ENCODE results near the gene ANP32E.
"Not testable (repeated sequence)": the region's sequence is repeated elsewhere in the genome, so short reads cannot be mapped to it uniquely, and the experiment has no call there.

Gene ANP32E

DNA sequence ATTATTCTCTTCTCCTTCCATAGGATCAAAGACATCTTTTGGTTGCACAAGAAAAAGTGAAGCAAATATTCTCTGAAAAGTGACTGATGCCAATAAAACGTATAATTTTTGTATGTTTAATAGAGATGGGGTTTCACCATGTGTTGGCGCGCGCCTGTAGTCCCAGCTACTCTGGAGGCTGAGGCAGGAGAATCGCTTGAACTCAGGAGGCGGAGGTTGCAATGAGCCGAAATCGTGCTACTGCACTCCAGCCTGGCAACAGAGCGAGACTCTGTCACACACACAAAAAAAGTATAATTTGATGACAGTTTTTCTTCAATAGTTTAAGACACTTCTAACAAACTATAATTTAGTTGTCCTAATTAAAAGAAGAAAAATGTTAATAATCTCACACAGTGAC lies 23.8 kb downstream of the ANP32E start:
- DNase-seq, result no peak

DNA sequence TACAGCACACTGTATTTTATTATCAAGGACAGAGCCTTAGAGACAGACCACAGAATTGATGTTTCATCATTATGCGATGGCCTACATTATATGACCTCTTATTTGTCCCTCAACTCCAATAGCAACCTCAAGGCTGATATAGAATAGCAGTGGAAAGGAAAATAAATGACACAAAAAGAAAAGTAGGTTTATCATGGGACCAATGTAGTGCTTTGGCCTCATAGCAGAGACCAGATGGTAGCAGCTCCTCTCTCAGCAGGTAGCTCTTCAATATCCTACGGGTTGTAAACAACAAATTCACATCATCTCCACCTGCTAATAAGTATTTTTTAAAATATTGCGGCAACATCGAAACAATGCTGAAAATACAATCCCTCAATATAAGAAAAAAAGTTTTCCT lies 25.2 kb downstream of the ANP32E start:
- no peak for DNase-seq

GRCh38 chr1:150210091-150210490 lies 25.8 kb downstream of the ANP32E start:
- no peak for DNase-seq

- not testable (repeated sequence) for DNase-seq
Observed at GRCh38 chr1:150208460-150208859, 27.5 kb downstream of the ANP32E start.

DNA sequence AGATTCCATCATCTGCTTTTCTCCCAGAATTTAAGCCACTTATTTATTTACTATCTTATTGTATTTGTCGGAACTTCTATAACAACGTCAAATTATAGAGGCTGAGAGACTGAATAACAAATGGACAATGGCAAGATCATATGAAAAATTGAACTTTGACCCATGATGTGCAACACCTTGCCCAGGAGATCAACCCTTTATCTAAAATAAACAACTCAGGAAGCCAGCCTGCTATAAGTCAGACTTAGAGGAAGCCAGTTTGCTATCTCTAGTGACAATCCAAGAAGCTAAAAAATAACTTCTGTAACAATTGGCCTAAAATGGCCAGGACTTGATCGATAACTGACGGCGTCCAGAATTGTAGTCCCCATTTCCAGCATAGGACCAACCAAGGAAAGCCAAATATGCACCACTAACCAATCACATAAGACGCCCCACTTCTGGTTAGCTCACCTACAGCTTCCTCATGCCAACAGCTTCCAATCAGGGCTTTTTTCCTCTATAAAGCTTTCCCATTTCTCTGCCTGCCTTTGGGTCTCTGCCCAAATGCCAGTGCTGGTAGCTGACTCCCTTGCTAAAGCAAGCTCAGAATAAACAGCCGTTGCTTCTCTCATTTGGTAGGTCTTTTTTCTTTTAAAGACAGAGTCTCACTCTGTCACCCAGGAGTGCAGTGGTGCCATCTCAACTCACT lies 28.5 kb downstream of the ANP32E start:
- no peak for DNase-seq

DNA sequence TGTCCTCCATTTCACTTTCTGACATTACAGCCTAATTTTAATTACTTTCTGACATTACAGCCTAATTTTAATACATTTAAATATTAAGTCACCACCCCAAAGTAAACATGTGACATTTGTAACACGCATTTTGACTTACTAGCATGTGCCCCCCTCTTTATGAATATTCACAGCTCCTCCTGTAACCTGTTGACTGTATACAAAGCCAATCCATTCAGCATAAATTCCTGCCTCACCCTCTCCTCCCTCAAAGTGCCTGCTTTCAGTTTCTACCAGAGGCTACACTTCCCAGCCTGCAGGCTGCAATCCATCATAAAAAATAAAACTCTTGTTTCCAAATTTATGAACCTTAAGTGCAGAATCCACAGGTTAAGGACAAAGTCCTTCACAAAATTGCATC lies 39.5 kb downstream of the ANP32E start:
- DNase-seq, result no peak

DNA sequence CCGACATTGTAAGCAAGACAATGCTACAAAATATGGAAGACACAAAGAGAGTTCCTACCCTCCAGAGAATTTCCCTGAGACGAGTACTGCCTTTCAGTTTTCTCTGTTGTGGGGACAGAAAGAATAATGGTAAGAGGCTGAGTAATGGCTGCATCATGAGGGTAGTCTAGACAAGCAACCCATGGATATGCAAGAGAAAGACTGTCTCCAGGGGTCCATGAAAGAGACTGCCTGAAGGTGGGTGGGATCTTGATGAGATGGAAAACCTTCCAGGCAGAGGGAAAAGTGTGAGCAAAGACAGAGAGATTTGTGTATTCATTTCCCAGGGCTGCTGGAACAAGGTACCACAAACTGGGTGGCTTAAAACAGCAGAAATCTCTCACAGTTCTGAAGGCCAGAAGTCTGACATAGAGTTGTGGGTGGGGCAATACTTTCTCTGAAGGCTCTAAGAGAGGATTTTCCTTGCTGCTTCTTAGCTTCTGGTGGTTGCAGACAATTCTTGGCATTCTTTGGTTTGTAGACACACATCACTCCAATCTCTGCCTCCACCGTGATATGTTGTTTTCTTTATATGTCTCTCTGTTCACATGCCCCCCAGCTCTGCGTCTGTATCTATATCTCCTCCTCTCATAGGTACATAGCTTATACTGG lies 41.4 kb downstream of the ANP32E start:
- DNase-seq, result no peak

DNA sequence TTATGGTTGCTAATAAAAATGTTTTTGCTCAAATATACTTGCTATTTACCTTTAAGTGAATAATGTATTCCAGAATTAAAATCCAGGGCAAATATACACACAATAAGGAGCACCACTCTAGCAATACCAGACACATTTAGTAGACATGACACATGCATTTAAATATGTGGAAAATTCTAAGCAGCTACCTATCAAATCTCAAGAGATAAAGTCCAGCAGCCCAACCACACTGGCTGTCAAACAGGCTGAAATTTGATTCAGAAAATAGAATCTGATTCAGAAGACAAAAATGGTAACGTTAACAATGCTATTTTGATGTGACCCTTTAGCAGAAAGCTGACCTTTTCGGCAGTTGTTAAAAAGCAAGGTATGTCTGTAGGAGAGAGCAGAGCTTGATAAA lies 43.9 kb downstream of the ANP32E start:
- no peak for DNase-seq

DNA sequence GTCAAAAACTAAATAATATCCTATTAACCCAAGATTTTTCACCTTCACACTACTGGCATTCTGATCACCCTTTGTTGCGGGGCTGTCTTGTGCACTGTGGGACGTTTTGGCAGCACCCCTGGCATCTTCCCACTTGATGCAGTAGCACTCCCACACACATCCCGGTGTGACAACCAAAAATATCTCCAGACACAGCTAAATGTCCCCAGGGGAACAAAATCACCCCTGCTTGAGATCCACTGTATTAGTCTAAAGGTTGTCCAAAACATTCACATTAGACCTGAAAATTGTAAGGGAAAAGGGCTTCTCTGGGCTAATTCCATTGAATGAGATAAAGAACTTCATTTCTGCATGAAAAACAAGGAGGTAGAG lies 48.4 kb downstream of the ANP32E start:
- DNase-seq, result no peak

DNA sequence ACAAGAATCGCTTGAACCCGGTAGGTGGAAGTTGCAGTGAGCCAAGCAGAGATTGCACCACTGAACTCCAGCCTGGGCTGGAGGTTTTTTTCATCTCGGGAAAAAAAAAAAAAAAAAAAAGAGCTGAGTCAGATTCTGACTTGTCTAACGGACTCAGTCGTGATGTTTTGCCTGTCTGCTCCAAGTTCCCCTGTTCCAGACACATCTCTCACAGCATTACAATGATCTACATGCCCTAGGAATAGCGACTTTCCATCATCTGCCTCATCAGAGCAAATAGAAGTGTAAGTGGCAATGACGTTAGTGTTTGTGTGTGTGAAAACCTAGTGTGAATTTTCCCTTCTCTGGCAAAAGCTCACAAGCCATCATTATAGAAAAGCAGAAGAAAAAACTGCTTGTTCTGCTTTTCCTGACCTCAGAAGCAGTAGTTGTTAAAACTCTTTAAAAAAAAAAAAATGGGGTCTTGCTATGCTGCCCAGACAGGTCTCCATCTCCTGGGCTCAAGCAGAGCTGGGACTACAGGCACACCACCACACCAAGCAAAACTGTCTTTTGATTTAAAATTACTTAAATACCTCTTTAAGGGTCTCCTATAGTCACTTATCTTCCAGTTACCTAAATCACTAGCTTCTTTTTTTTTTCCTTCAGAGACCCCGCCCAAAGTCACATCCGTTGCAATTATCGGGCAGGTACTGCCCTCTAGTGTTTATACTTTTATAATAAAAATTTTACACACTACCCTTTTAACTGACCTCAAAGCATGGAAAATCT lies 48.9 kb downstream of the ANP32E start:
- peak; percentile 66 for DNase-seq

- DNase-seq, result not testable (repeated sequence)
Observed at GRCh38 chr1:150186438-150186788, 49.5 kb downstream of the ANP32E start.

- DNase-seq, result no peak
Observed at GRCh38 chr1:150185481-150185880, 50.4 kb downstream of the ANP32E start.

GRCh38 chr1:150183061-150183460 lies 52.9 kb downstream of the ANP32E start:
- DNase-seq, result no peak

GRCh38 chr1:150182247-150182646 lies 53.7 kb downstream of the ANP32E start:
- DNase-seq, result no peak

- no peak for DNase-seq
Observed at GRCh38 chr1:150180474-150180873, 55.4 kb downstream of the ANP32E start.

GRCh38 chr1:150179867-150180266 lies 56.0 kb downstream of the ANP32E start:
- DNase-seq, result no peak

DNA sequence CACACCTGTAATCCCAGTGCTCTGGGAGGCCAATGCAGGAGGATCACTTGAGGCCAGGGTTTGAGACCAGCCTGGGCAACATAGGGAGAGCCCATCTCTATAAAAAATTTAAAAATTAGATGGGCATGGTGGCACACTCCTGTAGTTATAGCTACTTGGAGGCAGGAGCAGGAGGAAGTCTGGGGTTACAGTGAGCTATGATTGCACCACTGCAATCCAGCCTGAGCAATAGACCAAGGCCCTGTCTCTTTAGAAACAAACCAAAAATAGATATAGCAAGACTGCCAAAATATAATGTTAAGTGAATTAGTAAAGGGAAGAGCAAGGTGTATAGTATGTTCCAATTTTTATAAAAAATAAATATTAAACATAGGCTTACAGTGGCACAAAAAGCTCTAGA lies 57.4 kb downstream of the ANP32E start:
- no peak for DNase-seq

GRCh38 chr1:150176593-150176992 lies 59.3 kb downstream of the ANP32E start:
- no peak for DNase-seq

GRCh38 chr1:150173141-150173585 lies 62.7 kb downstream of the ANP32E start:
- no peak for DNase-seq

GRCh38 chr1:150171801-150172200 lies 64.1 kb downstream of the ANP32E start:
- DNase-seq, result no peak

- peak; percentile 72 for DNase-seq
Observed at GRCh38 chr1:150168960-150169601, 66.8 kb downstream of the ANP32E start.

Measured in retina (tissue), 1 donor.